Right lobe of liver (tissue), 6 donors: Measurements from ENCODE around the gene FREM3. TPM values are rescaled to one million over a fixed set of nuclear protein-coding genes. Genes with fewer than 3 reads are reported as not detected.
"Not testable (repeated sequence)": the region's sequence is repeated elsewhere in the genome, so short reads cannot be mapped to it uniquely, and the experiment has no call there.

Experiments used
- ATAC-seq, 4 donors: fragments of 200-7000 bp; cut with Tn5 transposase; one replicate each; pipeline ENCODE4 v1.9.1; 2020; ENCODE audit warnings: mild to moderate bottlenecking in 4 of 4, moderate library complexity in 4 of 4
- DNase-seq, 3 donors: peaks; one replicate each; pipeline ENCODE4 v3.0.0-alpha.2; 2020
- H3K27ac ChIP-seq, 3 donors: fragments of 200-600 bp; one replicate each; pipeline ENCODE4 v1.8.0; 2022
- H3K27me3 ChIP-seq, 2 donors: fragments of 200-600 bp; one replicate each; pipeline ENCODE4 v1.8.0; 2022
- H3K36me3 ChIP-seq, 4 donors: fragments of 200-600 bp; sonication (generic) in 1 of 4; one replicate each; pipeline versions ENCODE4 v1.5.1 to v1.8.0; 2017 to 2022; ENCODE audit warnings: control low read depth in 1 of 4
- H3K4me1 ChIP-seq, 4 donors: fragments of 200-600 bp; sonication (generic) in 1 of 4; one replicate each; pipeline versions ENCODE4 v1.5.1 to v1.8.0; 2017 to 2022; ENCODE audit warnings: control low read depth in 1 of 4
- H3K4me3 ChIP-seq, 3 donors: fragments of 200-600 bp; one replicate each; pipeline ENCODE4 v1.8.0; 2022
- H3K9me3 ChIP-seq, 4 donors: fragments of 200-600 bp; sonication (generic) in 1 of 4; one replicate each; pipeline versions ENCODE4 v1.5.1 to v1.8.0; 2017 to 2022; ENCODE audit warnings: control low read depth in 1 of 4
- CTCF ChIP-seq, 4 donors: fragments of 200-600 bp in 3 of 4; fragments of 450-650 bp in 1 of 4; IDR thresholded peaks; one replicate each; pipeline versions ENCODE4 v1.5.1 to v1.8.0; 2016 to 2022; ENCODE audit warnings: antibody characterized with exemption in 4 of 4, mild to moderate bottlenecking in 2 of 4
- POLR2A ChIP-seq: fragments of 450-650 bp; IDR thresholded peaks from one replicate; pipeline ENCODE4 v1.6.1; 2017; ENCODE audit warnings: antibody characterized with exemption, mild to moderate bottlenecking
- WGBS: methylation state at CpG from one replicate; pipeline ENCODE4 v1.1.6; 2018; ENCODE audit warnings: low coverage, low lambda C conversion rate; ENCODE audit not compliant: insufficient coverage; ENCODE audit errors: missing lambda C conversion rate; 5-methylcytosine and 5-hydroxymethylcytosine counted together
- intact Hi-C, 2 donors: fragments of 100-400 bp; cut with DNase I; formaldehyde crosslinking; loops; one replicate each; pipeline versions ENCODE4 v1.11.2 to v1.14.1; 2022
- total RNA-seq, 6 experiments: library from RNA; depleted of rRNA in 2 of 6; stranded (reverse); fragments of >200 nt in 2 of 6; fragmentation: NEBNext Ultra II Directional in 3 of 6; extraction: Animal tissue kit (Norgen Biotek cat#: 25700) in 3 of 6; gene quantifications; one replicate each; pipeline versions ENCODE4 v1.1.0 to v1.2.4, GENCODE V29; 2016 to 2023
- donor health status: DM: no; HTN: yes; CAD: no.
- donor health status: DM: no; HTN: no; CAD: no.
- donor health status: DM: no; HTN: no; CAD: no.
- donor health status: DM: no; HTN: yes; CAD: no.
- donor health status: DM: no; HTN: yes; CAD: no.

The FREM3 gene
- total RNA-seq, 6 experiments from 2014 or later = not detected

- no peak for TF ChIP-seq POLR2A
- TF ChIP-seq CTCF (IDR thresholded peaks at IDR 0.05) = no peak
- ATAC-seq (no peak), DNase-seq (no peak)
- intact Hi-C loops = no loop called here
- Histone ChIP-seq H3K36me3 (no peaks in the 10 kb centered on the region), H3K9me3 (no peaks in the 10 kb centered on the region), H3K27me3 (no peaks in the 10 kb centered on the region), H3K4me3 (no peak overlapping the region), H3K4me1 (no peaks in the 10 kb centered on the region), H3K27ac (no peak overlapping the region)
- WGBS = 64% methylated on average over 1 of the region's 1 CpG
Observed at GRCh38 chr4:143692241-143692640, 8.2 kb downstream of the FREM3 start.

GRCh38 chr4:143679434-143679833, 21.0 kb downstream of the FREM3 start:
- 72% methylated on average over 2 of the region's 2 CpGs for WGBS
- Histone ChIP-seq H3K27me3 (no peaks in the 10 kb centered on the region), H3K36me3 (no peaks in the 10 kb centered on the region), H3K9me3 (no peaks in the 10 kb centered on the region), H3K4me1 (no peaks in the 10 kb centered on the region), H3K4me3 (no peak overlapping the region), H3K27ac (no peak overlapping the region)
- TF ChIP-seq POLR2A = no peak
- no peak for TF ChIP-seq CTCF (IDR thresholded peaks at IDR 0.05)
- intact Hi-C loops = no loop called here
- DNase-seq (no peak), ATAC-seq (no peak)

GRCh38 chr4:143673629-143674028, 26.8 kb downstream of the FREM3 start:
- ATAC-seq, H3K36me3 ChIP-seq, H3K4me1 ChIP-seq, H3K9me3 ChIP-seq, intact Hi-C loops, H3K4me3 ChIP-seq, H3K27ac ChIP-seq, DNase-seq, H3K27me3 ChIP-seq: not testable (repeated sequence)
- 80% methylated on average over 2 of the region's 9 CpGs for WGBS

- TF ChIP-seq CTCF (IDR thresholded peaks at IDR 0.05) (no peak), POLR2A (no peak)
- DNase-seq (no peak), ATAC-seq (no peak)
- intact Hi-C loops = no loop called here
- Histone ChIP-seq H3K9me3 (no peaks in the 10 kb centered on the region), H3K4me1 (no peaks in the 10 kb centered on the region), H3K36me3 (no peaks in the 10 kb centered on the region), H3K27me3 (no peaks in the 10 kb centered on the region), H3K27ac (no peak overlapping the region), H3K4me3 (no peak overlapping the region)
- WGBS = 74% methylated on average over 5 of the region's 9 CpGs
Observed at GRCh38 chr4:143668930-143669552, 31.4 kb downstream of the FREM3 start.

- no peak overlapping the region for H3K4me3 ChIP-seq
- intact Hi-C loops = no loop called here
- ATAC-seq = peak in 3 of 4 donors; percentile 50 to 85 (median 54)
- no peaks in the 10 kb centered on the region for H3K4me1 ChIP-seq
- WGBS = 23% methylated on average over 4 of the region's 4 CpGs
- no peaks in the 10 kb centered on the region for H3K27me3 ChIP-seq
- H3K27ac ChIP-seq = no peak overlapping the region
- H3K36me3 ChIP-seq = no peaks in the 10 kb centered on the region
- H3K9me3 ChIP-seq = no peaks in the 10 kb centered on the region
- no peak for TF ChIP-seq CTCF (IDR thresholded peaks at IDR 0.05)
- no peak for TF ChIP-seq POLR2A
- no peak for DNase-seq
Observed at GRCh38 chr4:143667461-143667860, 33.0 kb downstream of the FREM3 start.
